DND-41 (cell line): ENCODE results near the gene RYR3.

Experiments
- ATAC-seq: fragments of 200-7000 bp; cut with Tn5 transposase; 3 replicates; pipeline ENCODE4 v1.9.1; 2021; ENCODE audit warnings: low read depth; ENCODE audit not compliant: insufficient read depth
- DNase-seq: peaks from one replicate; pipeline ENCODE4 v3.0.0-alpha.2; 2020
- H2AFZ ChIP-seq: 2 replicates; pipeline ENCODE4 v1.6.0; 2012; ENCODE audit warnings: low read depth, low read length
- H3K27ac ChIP-seq: 2 replicates; pipeline ENCODE4 v1.5.1; 2012; ENCODE audit warnings: low read length, inconsistent platforms
- H3K27me3 ChIP-seq: fragments of 200-600 bp; sonication (generic); 2 replicates; pipeline ENCODE4 v1.6.0; 2012; ENCODE audit warnings: low read length, mild to moderate bottlenecking, inconsistent platforms; ENCODE audit not compliant: insufficient read depth, poor library complexity
- H3K36me3 ChIP-seq: 2 replicates; pipeline ENCODE4 v1.5.1; 2012; ENCODE audit warnings: low read length, inconsistent platforms; ENCODE audit not compliant: insufficient read depth
- H3K4me1 ChIP-seq: 2 replicates; pipeline ENCODE4 v1.5.1; 2012; ENCODE audit warnings: mild to moderate bottlenecking, low read length; ENCODE audit not compliant: insufficient read depth
- H3K4me2 ChIP-seq: 2 replicates; pipeline ENCODE4 v1.6.0; 2012; ENCODE audit warnings: mild to moderate bottlenecking, moderate library complexity, low read length, inconsistent platforms; ENCODE audit not compliant: insufficient read depth
- H3K4me3 ChIP-seq, 2 experiments: fragments of 200-600 bp in 1 of 2; shearing (Covaris generic) in 1 of 2; 2 replicates each; pipeline ENCODE4 v1.5.1; 2012 to 2016; ENCODE audit warnings: inconsistent platforms in 2 of 2, low read length in 2 of 2, mild to moderate bottlenecking in 2 of 2, low read depth in 1 of 2, moderate library complexity in 1 of 2
- H3K79me2 ChIP-seq: 2 replicates; pipeline ENCODE4 v1.6.0; 2012; ENCODE audit warnings: low read length, inconsistent platforms; ENCODE audit not compliant: insufficient read depth
- H3K9ac ChIP-seq: 2 replicates; pipeline ENCODE4 v1.6.0; 2012; ENCODE audit warnings: low read depth, mild to moderate bottlenecking, inconsistent platforms, low read length, moderate library complexity
- H3K9me3 ChIP-seq: 2 replicates; pipeline ENCODE4 v1.5.1; 2012; ENCODE audit warnings: low read length, moderate library complexity, mild to moderate bottlenecking, inconsistent platforms; ENCODE audit not compliant: insufficient read depth, severe bottlenecking
- H4K20me1 ChIP-seq: 2 replicates; pipeline ENCODE4 v1.6.0; 2012; ENCODE audit warnings: low read length; ENCODE audit not compliant: insufficient read depth
- EZH2 ChIP-seq: IDR thresholded peaks from 3 replicates; pipeline ENCODE4 v1.6.1; 2012; ENCODE audit warnings: borderline replicate concordance, low read depth, mild to moderate bottlenecking, moderate library complexity, low read length, inconsistent platforms; ENCODE audit not compliant: severe bottlenecking
- TF ChIP-seq, protein P1 (sequence below): IDR thresholded peaks from 2 replicates; pipeline ENCODE4 v1.5.1; 2012; ENCODE audit warnings: borderline replicate concordance, low read length, moderate library complexity, mild to moderate bottlenecking; ENCODE audit not compliant: poor library complexity, severe bottlenecking; ENCODE audit errors: extremely low read depth

The RYR3 gene

GRCh38 chr15:33492434-33493052 is 181.8 kb downstream of the RYR3 start:
- Histone ChIP-seq H3K4me2 (no peak overlapping the region), H3K79me2 (no peaks in the 10 kb centered on the region), H2AFZ (no peak overlapping the region), H3K36me3 (no peaks in the 10 kb centered on the region), H3K9ac (no peak overlapping the region), H3K27me3 (peaks cover 9% of the 10 kb centered on the region), H3K27ac (no peak overlapping the region), H3K4me1 (no peaks in the 10 kb centered on the region), H3K4me3 (no peak overlapping the region), H3K9me3 (no peaks in the 10 kb centered on the region), H4K20me1 (no peaks in the 10 kb centered on the region)
- DNase-seq (no peak), ATAC-seq (no peak)
- no peak for TF ChIP-seq EZH2
- TF ChIP-seq, protein P1, sequence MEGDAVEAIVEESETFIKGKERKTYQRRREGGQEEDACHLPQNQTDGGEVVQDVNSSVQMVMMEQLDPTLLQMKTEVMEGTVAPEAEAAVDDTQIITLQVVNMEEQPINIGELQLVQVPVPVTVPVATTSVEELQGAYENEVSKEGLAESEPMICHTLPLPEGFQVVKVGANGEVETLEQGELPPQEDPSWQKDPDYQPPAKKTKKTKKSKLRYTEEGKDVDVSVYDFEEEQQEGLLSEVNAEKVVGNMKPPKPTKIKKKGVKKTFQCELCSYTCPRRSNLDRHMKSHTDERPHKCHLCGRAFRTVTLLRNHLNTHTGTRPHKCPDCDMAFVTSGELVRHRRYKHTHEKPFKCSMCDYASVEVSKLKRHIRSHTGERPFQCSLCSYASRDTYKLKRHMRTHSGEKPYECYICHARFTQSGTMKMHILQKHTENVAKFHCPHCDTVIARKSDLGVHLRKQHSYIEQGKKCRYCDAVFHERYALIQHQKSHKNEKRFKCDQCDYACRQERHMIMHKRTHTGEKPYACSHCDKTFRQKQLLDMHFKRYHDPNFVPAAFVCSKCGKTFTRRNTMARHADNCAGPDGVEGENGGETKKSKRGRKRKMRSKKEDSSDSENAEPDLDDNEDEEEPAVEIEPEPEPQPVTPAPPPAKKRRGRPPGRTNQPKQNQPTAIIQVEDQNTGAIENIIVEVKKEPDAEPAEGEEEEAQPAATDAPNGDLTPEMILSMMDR = no peak

DNA sequence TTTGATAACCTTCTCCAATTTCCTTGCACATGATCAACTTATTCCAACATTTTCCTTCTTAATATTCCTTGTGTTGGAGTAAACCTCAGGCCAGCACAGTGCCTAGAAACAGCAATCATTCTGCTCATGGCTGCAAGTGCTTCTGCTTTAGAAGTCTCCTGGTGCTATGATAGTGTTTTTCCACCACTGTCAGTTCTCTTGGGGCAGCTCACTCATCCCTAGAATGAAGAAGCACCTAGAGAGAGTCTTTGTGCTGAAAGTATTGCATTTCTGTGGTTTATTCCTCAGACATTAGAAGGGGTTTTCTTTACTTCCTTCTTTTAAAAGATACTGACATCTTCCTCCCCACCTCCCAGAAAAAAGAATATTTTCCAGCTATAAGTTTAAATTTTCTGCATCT is 183.5 kb downstream of the RYR3 start:
- Histone ChIP-seq H3K27ac (no peak overlapping the region), H3K36me3 (no peaks in the 10 kb centered on the region), H4K20me1 (no peaks in the 10 kb centered on the region), H3K4me1 (no peaks in the 10 kb centered on the region), H3K27me3 (peaks cover 9% of the 10 kb centered on the region), H3K9ac (no peak overlapping the region), H3K79me2 (no peaks in the 10 kb centered on the region), H3K9me3 (no peaks in the 10 kb centered on the region), H3K4me3 (no peak overlapping the region), H2AFZ (no peak overlapping the region), H3K4me2 (no peak overlapping the region)
- no peak for DNase-seq
- ATAC-seq = no peak
- TF ChIP-seq, protein P1 = no peak
- no peak for TF ChIP-seq EZH2

DNA sequence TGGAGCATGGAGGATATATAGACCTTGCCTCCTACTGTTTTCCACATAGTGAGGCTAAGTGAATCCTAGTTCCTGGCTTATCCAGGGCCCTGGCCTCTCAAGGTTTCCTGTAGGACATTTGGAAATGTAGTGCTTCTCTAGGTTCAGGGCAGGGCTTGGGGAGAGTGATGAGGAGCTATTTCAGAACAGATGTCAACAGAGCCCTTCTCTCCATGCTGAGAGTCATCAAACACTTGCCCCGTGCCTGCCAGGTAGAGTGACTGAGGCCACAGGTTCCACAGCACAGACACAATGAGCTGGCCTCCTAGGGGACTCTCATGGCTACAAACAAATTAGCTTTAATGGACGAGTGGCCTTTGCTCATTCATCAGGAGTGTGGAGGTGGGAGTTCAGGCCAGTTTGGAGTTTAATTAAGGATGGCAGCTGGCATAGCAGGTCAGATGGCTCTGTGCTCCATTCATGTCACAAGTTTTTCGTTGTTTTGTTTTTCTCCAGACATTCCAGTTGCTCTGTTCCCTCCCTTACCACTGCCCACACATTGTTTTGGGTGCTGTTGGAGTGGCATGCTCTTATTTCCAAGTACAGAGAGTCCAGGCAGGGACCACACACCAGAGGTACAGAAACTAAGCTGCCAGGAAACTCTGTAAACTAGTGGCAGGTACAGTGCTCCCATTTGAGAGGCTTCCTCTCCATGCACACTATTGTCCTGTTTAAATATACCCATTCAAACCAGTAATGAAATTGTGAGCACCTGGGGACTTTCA is 189.8 kb downstream of the RYR3 start:
- no peak overlapping the region for H3K4me2 ChIP-seq
- no peak for TF ChIP-seq EZH2
- TF ChIP-seq, protein P1 = no peak
- H3K4me3 ChIP-seq = no peak overlapping the region
- no peak overlapping the region for H3K9ac ChIP-seq
- H3K36me3 ChIP-seq = no peaks in the 10 kb centered on the region
- no peaks in the 10 kb centered on the region for H4K20me1 ChIP-seq
- ATAC-seq (no peak), DNase-seq (no peak)
- no peaks in the 10 kb centered on the region for H3K79me2 ChIP-seq
- no peaks in the 10 kb centered on the region for H3K9me3 ChIP-seq
- no peak overlapping the region for H2AFZ ChIP-seq
- no peak overlapping the region for H3K27ac ChIP-seq
- H3K27me3 ChIP-seq = peaks cover 7% of the 10 kb centered on the region
- H3K4me1 ChIP-seq = no peaks in the 10 kb centered on the region
